ENCODE measurements around the gene MYO5B. TPM values are rescaled to one million over a fixed set of nuclear protein-coding genes. Genes with fewer than 3 reads are reported as not detected.

Gene MYO5B
- total RNA-seq, 1 experiment from 2014 or later: 32.1 TPM

DNA sequence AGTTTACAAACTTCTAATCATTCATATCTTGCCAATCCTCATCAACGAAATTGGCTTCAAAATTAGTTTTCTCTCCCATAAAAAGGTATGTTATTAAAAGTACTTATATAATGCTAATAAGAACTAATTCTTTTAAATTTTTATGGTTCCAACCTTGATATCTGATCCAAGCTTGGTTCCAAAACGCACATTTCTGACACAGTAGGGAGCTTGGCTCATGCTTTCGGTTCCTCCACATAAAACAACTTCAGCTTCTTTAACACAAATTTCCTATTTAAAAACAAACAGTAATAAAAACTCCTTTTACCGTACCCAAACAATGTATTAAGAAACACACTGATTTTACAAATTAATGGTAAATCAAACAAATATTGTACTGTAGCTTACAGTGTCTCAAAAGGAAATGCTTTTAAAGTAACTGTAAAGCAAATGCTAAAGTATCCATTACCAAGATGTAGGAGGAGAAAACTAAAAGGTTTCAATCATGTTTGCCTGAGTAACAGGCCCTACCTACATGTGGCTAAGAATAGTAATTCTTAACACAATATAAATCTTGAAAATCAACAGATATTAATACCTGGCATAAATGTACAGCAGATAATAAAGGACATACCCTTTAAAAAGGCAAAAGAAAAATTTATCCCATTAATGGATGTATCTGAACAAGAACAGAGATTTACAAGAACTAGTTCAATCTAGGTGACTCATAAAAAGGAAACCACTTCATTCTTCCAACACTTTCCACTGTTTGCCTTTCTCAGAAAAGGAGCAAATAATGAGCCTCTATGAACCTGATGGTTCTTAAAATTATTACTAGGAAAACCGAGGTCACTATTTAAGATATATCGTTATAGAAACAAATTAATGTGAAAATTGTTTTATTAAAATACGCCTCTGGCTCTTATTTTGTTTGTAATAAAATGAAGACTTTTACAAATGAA is 399.1 kb downstream of the MYO5B start:
- Histone ChIP-seq H2AFZ (ENCODE audit: low read depth, low read length, poor library complexity, severe bottlenecking) (no peak overlapping the region), H4K20me1 (ENCODE audit: insufficient read depth) (no peaks in the 10 kb centered on the region), H3K79me2 (ENCODE audit: insufficient read depth, low read length) (no peaks in the 10 kb centered on the region), H3K9me3 (ENCODE audit: control insufficient read depth in 1 of 2, insufficient read depth in 1 of 2, low read depth in 1 of 2, low read length in 2 of 2) (no peaks in the 10 kb centered on the region), H3K27me3 (ENCODE audit: insufficient read depth, low read length) (no peaks in the 10 kb centered on the region), H3K4me1 (ENCODE audit: control insufficient read depth in 1 of 2, insufficient read depth in 2 of 2, low read length in 2 of 2) (no peaks in the 10 kb centered on the region), H3K36me3 (ENCODE audit: control insufficient read depth in 1 of 2, insufficient read depth in 2 of 2, low read length in 2 of 2) (peaks cover 0 to 4% of the 10 kb centered on the region in 2 experiments; a peak in 2 of 4 replicates), H3K9me2 (ENCODE audit: insufficient read depth) (no peaks in the 10 kb centered on the region), H3K4me3 (replicated peaks in 1 of 2; ENCODE audit: low read depth in 1 of 2, low read length in 2 of 2) (no peak overlapping the region), H3K4me2 (ENCODE audit: low read length) (no peak overlapping the region), H3K9ac (ENCODE audit: low read length) (no peak overlapping the region), H3K27ac (ENCODE audit: low read depth, low read length) (no peak overlapping the region)
- ChIA-PET POLR2A (no interaction called here), CTCF (no interaction called here), RAD21 (ENCODE audit: low non-redundant PET in 1 of 2, low total read pairs in 2 of 2, uncharacterized antibody in 2 of 2, unreplicated experiment in 2 of 2) (no interaction called here)
- TF ChIP-seq TCF7L2 (IDR thresholded peaks at IDR 0.05; ENCODE audit: borderline replicate concordance, extremely low read depth, insufficient read depth, insufficient read length): no peak
- TF ChIP-seq REST (IDR thresholded peaks at IDR 0.05; ENCODE audit: low read depth): no peak
- no peak for TF ChIP-seq POLR2A (IDR thresholded peaks at IDR 0.05; ENCODE audit: borderline replicate concordance, extremely low read depth, insufficient read depth, insufficient read length)
- no peak for TF ChIP-seq MAX (IDR thresholded peaks at IDR 0.05)
- no peak for TF ChIP-seq ATF3 (IDR thresholded peaks at IDR 0.05)
- no peak for TF ChIP-seq SP1 (IDR thresholded peaks at IDR 0.05; ENCODE audit: low read depth)
- no peak for TF ChIP-seq SRF (IDR thresholded peaks at IDR 0.05; ENCODE audit: low read depth)
- no peak for TF ChIP-seq ELF1 (IDR thresholded peaks at IDR 0.05; ENCODE audit: borderline replicate concordance, low read depth)
- no peak for TF ChIP-seq RAD21 (IDR thresholded peaks at IDR 0.05; ENCODE audit: low read depth)
- TF ChIP-seq ZBTB33 (IDR thresholded peaks at IDR 0.05; ENCODE audit: extremely low read depth, insufficient replicate concordance, low read length): no peak
- no peak for TF ChIP-seq SIN3A (IDR thresholded peaks at IDR 0.05; ENCODE audit: low read depth)
- TF ChIP-seq ZNF274 (IDR thresholded peaks at IDR 0.05; ENCODE audit: low read depth, low read length): no peak
- intact Hi-C loops (cut with micrococcal nuclease): no loop called here
- no peak for DNase-seq (ENCODE audit: low read depth, low spot score)
- BruUV-seq (replicated peaks): no TSS peak
- ATAC-seq: no peak
